ENCODE data around the gene SPATA9.

Gene SPATA9

GRCh38 chr5:95615164-95615467, 67.7 kb downstream of the SPATA9 start:
- DNase-seq: no peak

- no peak for DNase-seq
These were observed 69.3 kb downstream of the SPATA9 start for GRCh38 chr5:95613514-95613913.

GRCh38 chr5:95611396-95611795, 71.4 kb downstream of the SPATA9 start:
- DNase-seq: no peak

GRCh38 chr5:95610546-95610945, 72.2 kb downstream of the SPATA9 start:
- no peak for DNase-seq

GRCh38 chr5:95609711-95610110, 73.1 kb downstream of the SPATA9 start:
- no peak for DNase-seq

Measured in GF-D8 (cell line).